Measurements from ENCODE around the gene NFATC1. TPM values are rescaled to one million over a fixed set of nuclear protein-coding genes. Genes with fewer than 3 reads are reported as not detected.

NFATC1 gene
- polyA plus RNA-seq, 2 of the 4 experiments (the other 2 are of a cell fraction), result 0.52 to 1.7 TPM

GRCh38 chr18:79352432-79352831, 43.3 kb upstream of the NFATC1 start (continued):
- TF ChIP-seq E2F6 (IDR thresholded peaks at IDR 0.05; ENCODE audit: borderline replicate concordance, low read depth), result no peak
- TF ChIP-seq PHF8 (IDR thresholded peaks at IDR 0.05; ENCODE audit: borderline replicate concordance, low read depth), result no peak
- no peak for TF ChIP-seq BHLHE40 (IDR thresholded peaks at IDR 0.05; ENCODE audit: low read depth, low read length)
- TF ChIP-seq, protein P1, sequence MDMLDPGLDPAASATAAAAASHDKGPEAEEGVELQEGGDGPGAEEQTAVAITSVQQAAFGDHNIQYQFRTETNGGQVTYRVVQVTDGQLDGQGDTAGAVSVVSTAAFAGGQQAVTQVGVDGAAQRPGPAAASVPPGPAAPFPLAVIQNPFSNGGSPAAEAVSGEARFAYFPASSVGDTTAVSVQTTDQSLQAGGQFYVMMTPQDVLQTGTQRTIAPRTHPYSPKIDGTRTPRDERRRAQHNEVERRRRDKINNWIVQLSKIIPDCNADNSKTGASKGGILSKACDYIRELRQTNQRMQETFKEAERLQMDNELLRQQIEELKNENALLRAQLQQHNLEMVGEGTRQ (IDR thresholded peaks at IDR 0.05), result no peak
- no peak for TF ChIP-seq ZSCAN20 (CRISPR knock-in tag; IDR thresholded peaks at IDR 0.05)
- no peak for TF ChIP-seq EHF (CRISPR knock-in tag; IDR thresholded peaks at IDR 0.05)

DNA sequence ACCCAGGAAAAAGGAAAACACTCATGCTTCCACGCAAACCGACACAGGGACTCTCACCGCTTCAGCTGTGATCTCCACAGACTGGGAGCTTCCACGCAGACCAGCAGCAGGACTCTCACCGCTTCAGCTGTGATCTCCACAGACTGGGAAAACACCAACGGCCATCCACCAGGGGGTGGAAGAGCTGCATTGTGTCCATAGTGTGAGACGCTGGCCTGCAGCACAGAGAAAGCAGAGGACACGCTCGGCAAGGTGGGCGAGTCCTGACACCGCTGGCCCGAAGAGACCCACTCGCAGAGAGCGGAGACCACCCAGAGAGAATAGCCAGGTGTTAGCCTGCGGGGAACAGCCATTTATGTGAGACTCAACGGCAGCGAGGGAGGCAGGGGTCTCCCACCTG, 42.5 kb upstream of the NFATC1 start:
- no peak for TF ChIP-seq HDAC2 (IDR thresholded peaks at IDR 0.05)
- no peak for TF ChIP-seq TP53 (CRISPR knock-in tag; IDR thresholded peaks at IDR 0.05)
- TF ChIP-seq KDM1A (IDR thresholded peaks at IDR 0.05; ENCODE audit: low read depth), result no peak
- no peak for TF ChIP-seq CBX8 (IDR thresholded peaks at IDR 0.05)
- no peak for TF ChIP-seq ZSCAN20 (CRISPR knock-in tag; IDR thresholded peaks at IDR 0.05)
- TF ChIP-seq HOXA7 (CRISPR knock-in tag; IDR thresholded peaks at IDR 0.05), result no peak
- no peak for TF ChIP-seq HEYL (CRISPR knock-in tag; IDR thresholded peaks at IDR 0.05)
- no peak for TF ChIP-seq NFE2L2 (conservative IDR thresholded peaks at IDR 0.05; ENCODE audit: low read length)
- TF ChIP-seq CHD4 (IDR thresholded peaks at IDR 0.05; ENCODE audit: borderline replicate concordance), result no peak
- no peak for TF ChIP-seq PHF8 (IDR thresholded peaks at IDR 0.05; ENCODE audit: borderline replicate concordance, low read depth)
- TF ChIP-seq TFCP2L1 (CRISPR knock-in tag; IDR thresholded peaks at IDR 0.05), result no peak
- no peak for TF ChIP-seq ATOH8 (CRISPR knock-in tag; IDR thresholded peaks at IDR 0.05; ENCODE audit: low read depth)
- TF ChIP-seq EHF (CRISPR knock-in tag; IDR thresholded peaks at IDR 0.05), result no peak
- no peak for TF ChIP-seq FOSB (CRISPR knock-in tag; IDR thresholded peaks at IDR 0.05)
- no peak for TF ChIP-seq NPAS2 (CRISPR knock-in tag; IDR thresholded peaks at IDR 0.05; ENCODE audit: borderline replicate concordance)
- no peak for TF ChIP-seq RNF2 (IDR thresholded peaks at IDR 0.05; ENCODE audit: borderline replicate concordance, low read depth)
- FAIRE-seq, result no peak
- DNase-seq (ENCODE audit: low read depth in 1 of 2, low spot score in 1 of 2), result peak in 1 of 2 experiments; percentile 7
- peak; percentile 73 to 85; a peak in 4 of 6 replicates for ATAC-seq
- POLR2A ChIA-PET, result no interaction called here
- Histone ChIP-seq H3K4me3 (no peak overlapping the region), H3K4me1 (no peaks in the 10 kb centered on the region), H3K27ac (no peak overlapping the region), H3K9me3 (no peaks in the 10 kb centered on the region), H3K4me2 (no peak overlapping the region)
- CTCF ChIA-PET, result no interaction called here
- 90% methylated on average over 17 of the region's 17 CpGs for WGBS (ENCODE audit: missing lambda C conversion rate)

- no peak for ATAC-seq
- ChIA-PET POLR2A (no interaction called here), CTCF (no interaction called here)
- H3K4me1 ChIP-seq, result no peaks in the 10 kb centered on the region
- H3K27ac ChIP-seq, result no peak overlapping the region
- H3K4me2 ChIP-seq, result no peak overlapping the region
- no peak overlapping the region for H3K4me3 ChIP-seq
- WGBS (ENCODE audit: missing lambda C conversion rate), result 87% methylated on average over 8 of the region's 8 CpGs
- DNase-seq (ENCODE audit: low read depth in 1 of 2, low spot score in 1 of 2), result no peak
- no peak for FAIRE-seq
- no peaks in the 10 kb centered on the region for H3K9me3 ChIP-seq
- TF ChIP-seq CHD2 (IDR thresholded peaks at IDR 0.05; ENCODE audit: low read length, partially characterized antibody), result no peak
- TF ChIP-seq, protein P2, sequence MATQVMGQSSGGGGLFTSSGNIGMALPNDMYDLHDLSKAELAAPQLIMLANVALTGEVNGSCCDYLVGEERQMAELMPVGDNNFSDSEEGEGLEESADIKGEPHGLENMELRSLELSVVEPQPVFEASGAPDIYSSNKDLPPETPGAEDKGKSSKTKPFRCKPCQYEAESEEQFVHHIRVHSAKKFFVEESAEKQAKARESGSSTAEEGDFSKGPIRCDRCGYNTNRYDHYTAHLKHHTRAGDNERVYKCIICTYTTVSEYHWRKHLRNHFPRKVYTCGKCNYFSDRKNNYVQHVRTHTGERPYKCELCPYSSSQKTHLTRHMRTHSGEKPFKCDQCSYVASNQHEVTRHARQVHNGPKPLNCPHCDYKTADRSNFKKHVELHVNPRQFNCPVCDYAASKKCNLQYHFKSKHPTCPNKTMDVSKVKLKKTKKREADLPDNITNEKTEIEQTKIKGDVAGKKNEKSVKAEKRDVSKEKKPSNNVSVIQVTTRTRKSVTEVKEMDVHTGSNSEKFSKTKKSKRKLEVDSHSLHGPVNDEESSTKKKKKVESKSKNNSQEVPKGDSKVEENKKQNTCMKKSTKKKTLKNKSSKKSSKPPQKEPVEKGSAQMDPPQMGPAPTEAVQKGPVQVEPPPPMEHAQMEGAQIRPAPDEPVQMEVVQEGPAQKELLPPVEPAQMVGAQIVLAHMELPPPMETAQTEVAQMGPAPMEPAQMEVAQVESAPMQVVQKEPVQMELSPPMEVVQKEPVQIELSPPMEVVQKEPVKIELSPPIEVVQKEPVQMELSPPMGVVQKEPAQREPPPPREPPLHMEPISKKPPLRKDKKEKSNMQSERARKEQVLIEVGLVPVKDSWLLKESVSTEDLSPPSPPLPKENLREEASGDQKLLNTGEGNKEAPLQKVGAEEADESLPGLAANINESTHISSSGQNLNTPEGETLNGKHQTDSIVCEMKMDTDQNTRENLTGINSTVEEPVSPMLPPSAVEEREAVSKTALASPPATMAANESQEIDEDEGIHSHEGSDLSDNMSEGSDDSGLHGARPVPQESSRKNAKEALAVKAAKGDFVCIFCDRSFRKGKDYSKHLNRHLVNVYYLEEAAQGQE (IDR thresholded peaks at IDR 0.05), result no peak
- TF ChIP-seq HOXA7 (CRISPR knock-in tag; IDR thresholded peaks at IDR 0.05), result no peak
- no peak for TF ChIP-seq HOXB5 (CRISPR knock-in tag; IDR thresholded peaks at IDR 0.05)
- TF ChIP-seq ELK1 (IDR thresholded peaks at IDR 0.05; ENCODE audit: low read depth, low read length), result no peak
- TF ChIP-seq PHF8 (IDR thresholded peaks at IDR 0.05; ENCODE audit: borderline replicate concordance, low read depth), result no peak
- no peak for TF ChIP-seq EHMT2 (IDR thresholded peaks at IDR 0.05; ENCODE audit: low read depth)
- TF ChIP-seq POLR2AphosphoS2 (conservative IDR thresholded peaks at IDR 0.05; ENCODE audit: low read length), result no peak
- no peak for TF ChIP-seq HEYL (CRISPR knock-in tag; IDR thresholded peaks at IDR 0.05)
- TF ChIP-seq KDM5A (IDR thresholded peaks at IDR 0.05), result no peak
- TF ChIP-seq HOXB13 (CRISPR knock-in tag; IDR thresholded peaks at IDR 0.05; ENCODE audit: low read depth), result no peak
- no peak for TF ChIP-seq CTCF (IDR thresholded peaks at IDR 0.05)
Observed at GRCh38 chr18:79354350-79354749, 41.4 kb upstream of the NFATC1 start.
